GM12801 (cell line): Measurements from ENCODE around the gene ROBO1.

Experiments
- TF ChIP-seq, protein P1 (sequence below): IDR thresholded peaks from one replicate; pipeline ENCODE4 v1.5.1; 2011; ENCODE audit warnings: control low read depth; ENCODE audit not compliant: insufficient read length; ENCODE audit errors: extremely low read depth

The ROBO1 gene

DNA sequence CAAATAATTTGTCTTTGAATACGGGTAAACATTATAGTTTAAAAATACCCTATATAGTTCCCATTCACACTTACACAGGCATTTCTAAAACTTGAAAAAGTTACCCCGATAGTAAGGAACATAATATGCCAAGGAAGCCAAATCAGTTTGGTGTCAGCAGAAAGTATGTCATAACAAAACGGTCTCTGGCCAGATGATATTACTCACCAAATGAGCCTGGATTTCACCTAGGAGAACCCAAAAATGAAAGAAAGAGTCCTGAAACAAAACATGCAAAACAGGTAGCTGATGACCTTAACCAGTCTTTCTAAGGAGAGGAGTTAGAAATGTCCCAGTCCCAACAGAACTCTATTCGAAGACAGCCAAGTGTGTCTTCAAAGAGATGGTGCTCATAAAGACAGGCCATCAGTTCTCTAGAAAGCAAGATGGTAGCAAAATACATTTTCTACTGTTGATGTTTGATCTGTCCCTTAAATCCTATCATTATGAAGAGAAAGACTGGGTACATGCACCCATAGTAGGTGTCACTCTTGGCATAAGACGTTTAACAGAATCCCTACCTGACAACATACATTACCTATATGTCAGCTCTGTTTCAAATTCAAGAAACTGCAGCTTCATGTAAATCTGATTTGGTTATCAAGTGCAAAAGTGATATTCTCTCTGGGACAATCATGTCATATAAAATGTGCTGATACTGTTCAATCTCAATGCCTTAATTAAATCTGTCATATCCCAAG, 942.5 kb downstream of the ROBO1 start:
- TF ChIP-seq, protein P1, sequence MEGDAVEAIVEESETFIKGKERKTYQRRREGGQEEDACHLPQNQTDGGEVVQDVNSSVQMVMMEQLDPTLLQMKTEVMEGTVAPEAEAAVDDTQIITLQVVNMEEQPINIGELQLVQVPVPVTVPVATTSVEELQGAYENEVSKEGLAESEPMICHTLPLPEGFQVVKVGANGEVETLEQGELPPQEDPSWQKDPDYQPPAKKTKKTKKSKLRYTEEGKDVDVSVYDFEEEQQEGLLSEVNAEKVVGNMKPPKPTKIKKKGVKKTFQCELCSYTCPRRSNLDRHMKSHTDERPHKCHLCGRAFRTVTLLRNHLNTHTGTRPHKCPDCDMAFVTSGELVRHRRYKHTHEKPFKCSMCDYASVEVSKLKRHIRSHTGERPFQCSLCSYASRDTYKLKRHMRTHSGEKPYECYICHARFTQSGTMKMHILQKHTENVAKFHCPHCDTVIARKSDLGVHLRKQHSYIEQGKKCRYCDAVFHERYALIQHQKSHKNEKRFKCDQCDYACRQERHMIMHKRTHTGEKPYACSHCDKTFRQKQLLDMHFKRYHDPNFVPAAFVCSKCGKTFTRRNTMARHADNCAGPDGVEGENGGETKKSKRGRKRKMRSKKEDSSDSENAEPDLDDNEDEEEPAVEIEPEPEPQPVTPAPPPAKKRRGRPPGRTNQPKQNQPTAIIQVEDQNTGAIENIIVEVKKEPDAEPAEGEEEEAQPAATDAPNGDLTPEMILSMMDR: no peak

DNA sequence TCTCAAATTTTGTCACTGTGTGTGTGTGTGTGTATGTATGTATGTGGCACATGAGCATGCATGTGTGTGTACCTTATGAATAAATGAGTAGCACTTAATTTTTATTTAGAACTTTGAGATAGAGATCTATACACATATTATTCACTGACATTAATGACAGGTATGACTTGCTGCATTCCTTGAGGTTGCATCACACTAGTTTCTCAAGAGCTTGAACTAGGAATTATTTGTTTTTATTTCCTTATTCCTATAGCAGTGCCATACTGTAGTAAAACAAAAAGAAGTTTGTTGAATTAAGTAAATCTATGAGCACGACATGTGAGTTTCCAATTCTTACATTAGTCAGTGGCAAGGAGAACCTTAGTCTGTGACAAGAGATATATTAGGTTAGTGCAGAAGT, 943.9 kb downstream of the ROBO1 start:
- TF ChIP-seq, protein P1: no peak

DNA sequence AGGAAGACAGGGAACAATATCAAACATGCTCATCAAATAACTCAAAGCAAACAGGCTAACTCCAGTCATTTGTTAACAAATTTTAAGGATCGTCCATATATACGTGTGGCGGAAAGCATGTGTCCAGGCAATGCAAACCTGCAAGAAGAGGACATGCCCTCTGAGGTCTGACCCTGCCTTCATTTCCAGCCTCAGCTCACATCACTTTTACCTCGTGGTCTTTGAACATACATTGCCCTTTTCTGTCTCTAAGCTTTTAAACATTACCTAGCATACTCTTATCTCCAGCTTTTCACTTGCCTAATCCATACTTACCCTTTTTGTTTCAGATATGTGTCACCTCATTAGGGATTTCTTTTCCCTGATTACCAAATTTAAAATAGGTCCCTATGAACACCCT, 944.4 kb downstream of the ROBO1 start:
- TF ChIP-seq, protein P1: no peak

DNA sequence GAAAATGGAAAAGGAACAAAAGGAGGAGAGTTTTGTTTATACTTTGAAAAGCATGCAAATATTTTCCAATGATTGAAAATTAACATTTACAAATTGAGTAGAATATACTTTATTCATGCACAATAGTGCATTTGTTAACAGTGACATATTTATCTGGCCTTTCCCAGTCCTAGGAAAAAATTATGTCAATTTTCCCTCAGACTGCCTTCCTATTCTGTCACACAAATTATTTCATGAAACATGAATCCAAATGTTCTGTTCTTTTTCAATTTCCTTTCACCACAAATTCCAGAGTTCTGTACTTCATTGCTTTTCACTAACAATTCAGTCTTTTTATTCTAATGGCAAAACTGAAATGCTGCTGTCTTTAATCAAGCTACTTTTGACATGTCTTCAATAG, 945.1 kb downstream of the ROBO1 start:
- TF ChIP-seq, protein P1: no peak

DNA sequence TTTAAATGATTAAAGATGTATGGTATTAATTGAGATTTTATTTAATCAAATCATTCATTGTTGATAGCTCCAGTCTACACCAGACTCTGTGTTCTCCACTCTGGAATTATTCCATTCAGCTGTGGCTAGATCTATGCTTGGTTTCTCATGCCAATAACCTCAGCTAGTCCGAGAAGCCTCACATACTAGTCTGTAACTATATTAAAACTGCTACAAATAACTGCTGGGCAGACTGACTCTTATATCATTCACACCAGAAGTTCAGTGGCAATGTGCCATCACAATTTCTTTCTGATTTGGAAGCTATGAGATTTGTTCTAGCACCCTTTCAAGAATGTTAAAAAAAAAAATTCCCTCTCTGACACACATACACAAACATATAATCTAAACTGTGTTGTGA, 947.3 kb downstream of the ROBO1 start:
- TF ChIP-seq, protein P1: no peak

DNA sequence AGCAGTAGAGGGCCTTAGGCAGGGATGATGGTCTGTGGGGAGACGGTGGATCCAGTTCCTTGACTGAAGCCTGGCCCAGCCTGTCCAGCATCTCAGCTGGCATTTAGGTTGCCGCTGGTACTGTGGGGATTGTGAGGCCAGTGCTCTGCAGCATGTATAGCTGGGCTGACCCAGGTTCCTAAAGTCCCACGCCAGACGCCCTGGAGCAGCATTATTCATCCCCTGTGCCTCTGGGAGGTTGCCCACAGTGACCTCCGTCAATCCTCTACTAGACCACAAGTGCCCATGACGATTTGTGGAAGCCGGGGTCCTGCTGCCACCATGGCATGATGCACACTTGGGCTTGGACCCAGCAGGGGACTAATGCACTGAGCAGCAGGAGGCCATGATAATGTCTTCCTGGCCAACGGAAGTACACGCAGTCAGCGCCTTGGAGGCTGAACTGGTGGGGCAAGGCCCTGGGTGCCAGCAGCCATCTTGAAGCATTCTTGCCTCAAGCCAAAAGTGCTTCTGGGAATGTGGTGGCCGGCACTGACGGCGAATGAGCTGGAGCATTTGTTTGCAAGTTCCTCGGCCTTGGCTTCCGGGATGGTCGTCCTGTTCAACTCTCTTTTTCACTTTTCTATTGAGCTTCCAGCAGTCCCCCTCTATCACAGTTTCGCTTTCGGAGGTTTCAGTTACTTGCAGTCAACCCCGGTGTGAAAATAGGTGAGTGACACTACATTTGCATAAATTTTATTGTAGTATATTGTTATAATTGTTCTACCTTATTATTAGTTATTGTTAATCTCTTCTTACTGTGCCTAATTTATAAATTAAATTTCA, 949.4 kb downstream of the ROBO1 start:
- TF ChIP-seq, protein P1: no peak

DNA sequence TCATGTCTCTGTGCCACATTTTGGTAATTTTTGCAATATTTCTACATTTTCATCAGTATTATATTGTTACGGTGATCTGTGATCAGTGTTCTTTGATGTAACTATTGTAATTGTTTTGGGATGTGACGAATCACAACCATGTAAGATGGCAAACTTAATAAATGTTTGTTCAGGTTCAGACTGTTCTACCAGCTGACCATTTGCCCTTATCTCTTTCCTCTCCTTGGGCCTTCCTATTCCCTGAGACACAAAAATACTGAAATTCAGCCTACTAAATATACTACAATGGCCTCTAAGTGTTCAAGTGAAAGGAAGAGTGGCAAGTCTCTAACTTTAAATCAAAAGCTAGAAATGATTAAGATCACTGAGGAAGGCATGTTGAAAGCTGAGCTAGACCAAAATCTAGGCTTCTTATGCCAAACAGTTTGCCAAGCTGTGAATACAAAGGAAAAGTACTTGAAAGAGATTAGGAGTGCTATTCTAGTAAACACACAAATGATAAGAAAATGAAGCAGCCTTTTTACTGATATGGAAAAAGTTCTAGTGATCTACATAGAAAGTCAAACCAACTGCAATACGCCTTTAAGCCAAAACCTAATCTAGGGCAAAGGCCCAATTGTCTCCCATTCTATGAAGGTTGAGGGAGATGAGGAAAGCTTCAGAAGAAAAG, 952.8 kb downstream of the ROBO1 start:
- TF ChIP-seq, protein P1: no peak
